Measurements from ENCODE around the gene POLR2B. TPM values are rescaled to one million over a fixed set of nuclear protein-coding genes. Genes with fewer than 3 reads are reported as not detected.

Gene POLR2B
- total and polyA plus RNA-seq, 5 experiments from 2014 or later = 45.5 to 138 (median 64.5) TPM

DNA sequence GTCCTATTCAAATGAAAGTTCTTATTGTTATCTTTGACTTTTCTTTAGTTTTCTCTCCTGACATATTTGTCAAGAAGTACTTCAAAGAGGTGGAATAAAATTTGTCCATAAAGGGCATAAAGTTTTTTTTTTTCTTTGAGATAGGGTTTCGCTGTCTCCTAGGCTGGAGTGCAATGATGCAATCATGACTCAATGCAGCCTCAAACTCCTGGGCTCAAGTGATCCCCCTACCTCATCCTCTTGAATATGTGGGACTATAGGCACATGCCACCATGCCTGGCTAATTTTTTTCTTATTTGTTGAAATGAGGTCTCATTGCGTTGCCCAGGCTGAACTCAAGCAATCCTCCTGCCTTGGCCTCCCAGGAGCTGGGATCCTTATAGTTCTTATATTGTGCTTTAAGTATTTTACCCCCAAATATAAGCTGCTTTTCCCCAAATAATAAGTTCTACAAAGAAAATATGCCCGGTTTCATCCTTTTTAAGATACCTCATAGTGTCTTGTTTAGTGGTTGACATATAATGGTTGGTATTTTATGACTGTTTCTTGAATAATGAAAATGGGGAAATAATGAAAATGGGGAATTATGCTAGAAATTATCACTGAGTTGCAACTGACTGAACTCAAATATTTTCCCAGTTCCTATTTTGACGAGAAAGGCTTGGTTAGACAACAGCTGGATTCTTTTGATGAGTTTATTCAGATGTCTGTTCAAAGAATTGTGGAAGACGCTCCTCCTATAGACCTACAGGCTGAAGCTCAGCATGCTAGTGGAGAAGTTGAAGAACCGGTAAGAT lies 11.6 kb downstream of the POLR2B start:
- POLR2A ChIA-PET = interaction anchor here (1.3 kb wide), 1 partner anchor 12 kb away, joined by 4 read pairs; the partner anchor contains the start of gene NOA1
- no peak for DNase-seq
- H3K36me3 Mint-ChIP-seq = peaks cover 0 to 91% (median 34%) of the 10 kb centered on the region in 3 donors
- H3K27ac Mint-ChIP-seq = peak overlapping the region in 6 of 10 donors; percentile 3 to 72 (median 32)
- ATAC-seq = no peak
- no peak overlapping the region for H3K4me3 Mint-ChIP-seq
- no peaks in the 10 kb centered on the region for H3K9me3 Mint-ChIP-seq
- no peaks in the 10 kb centered on the region for H3K27me3 Mint-ChIP-seq
- peaks cover 19 to 51% (median 36%) of the 10 kb centered on the region in 4 donors for H3K4me1 Mint-ChIP-seq

DNA sequence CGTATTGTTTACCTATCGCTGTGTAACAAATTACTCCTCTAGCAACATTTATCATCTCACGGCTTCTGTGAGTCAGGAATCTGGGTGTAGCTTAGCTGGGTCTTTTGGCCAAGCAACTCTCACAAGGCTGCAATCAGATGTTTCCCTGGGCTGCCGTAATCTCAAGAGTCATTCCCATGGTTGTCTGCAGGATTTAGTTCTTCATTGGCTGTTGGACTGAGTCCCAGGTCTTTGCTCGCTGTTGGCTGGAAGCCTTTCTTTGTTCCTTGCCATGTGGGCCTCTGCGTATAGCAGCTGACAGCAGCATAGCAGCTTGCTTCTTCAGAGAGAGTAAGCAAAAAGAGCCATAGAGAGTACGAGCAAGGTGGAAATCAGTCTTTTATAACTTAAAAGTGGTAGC lies 16.8 kb downstream of the POLR2B start:
- no peaks in the 10 kb centered on the region for H3K27me3 Mint-ChIP-seq
- peaks cover 18 to 28% (median 20%) of the 10 kb centered on the region in 4 donors for H3K4me1 Mint-ChIP-seq
- ATAC-seq (no peak), DNase-seq (no peak)
- H3K36me3 Mint-ChIP-seq = peaks cover 5 to 92% (median 28%) of the 10 kb centered on the region in 3 donors
- H3K4me3 Mint-ChIP-seq = no peak overlapping the region
- peak overlapping the region in 2 of 10 donors; percentile 1 to 48 for H3K27ac Mint-ChIP-seq
- POLR2A ChIA-PET = no interaction called here
- H3K9me3 Mint-ChIP-seq = no peaks in the 10 kb centered on the region

DNA sequence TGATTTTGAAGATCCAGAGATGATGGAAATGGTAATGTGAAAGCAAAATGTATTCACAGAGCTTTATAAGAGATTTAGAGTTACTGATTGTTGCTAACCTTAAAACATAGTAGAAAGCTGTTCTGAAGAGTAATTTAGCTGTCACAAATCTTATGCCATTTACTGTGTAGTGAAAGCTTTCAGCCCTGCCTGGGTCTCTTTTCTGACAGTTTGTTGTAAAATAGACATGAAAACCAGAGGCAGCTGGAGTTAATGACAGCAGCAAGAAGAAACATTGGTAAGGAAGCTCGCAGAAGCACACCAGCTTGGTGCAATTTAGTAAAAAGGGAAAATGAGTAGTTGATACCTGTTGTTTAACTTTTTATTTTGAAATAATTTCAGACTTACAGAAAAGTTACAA lies 21.1 kb downstream of the POLR2B start:
- no peaks in the 10 kb centered on the region for H3K9me3 Mint-ChIP-seq
- DNase-seq = no peak
- POLR2A ChIA-PET = interaction anchor here (1.9 kb wide), 1 partner anchor 22 kb away, joined by 8 read pairs; the partner anchor contains the start of genes NOA1 and POLR2B
- H3K4me3 Mint-ChIP-seq = no peak overlapping the region
- H3K4me1 Mint-ChIP-seq = peaks cover 0 to 16% (median 11%) of the 10 kb centered on the region in 4 donors
- H3K27me3 Mint-ChIP-seq = no peaks in the 10 kb centered on the region
- no peak for ATAC-seq
- peak overlapping the region in 1 of 10 donors; percentile 39 for H3K27ac Mint-ChIP-seq
- peaks cover 9 to 92% (median 28%) of the 10 kb centered on the region in 3 donors for H3K36me3 Mint-ChIP-seq

DNA sequence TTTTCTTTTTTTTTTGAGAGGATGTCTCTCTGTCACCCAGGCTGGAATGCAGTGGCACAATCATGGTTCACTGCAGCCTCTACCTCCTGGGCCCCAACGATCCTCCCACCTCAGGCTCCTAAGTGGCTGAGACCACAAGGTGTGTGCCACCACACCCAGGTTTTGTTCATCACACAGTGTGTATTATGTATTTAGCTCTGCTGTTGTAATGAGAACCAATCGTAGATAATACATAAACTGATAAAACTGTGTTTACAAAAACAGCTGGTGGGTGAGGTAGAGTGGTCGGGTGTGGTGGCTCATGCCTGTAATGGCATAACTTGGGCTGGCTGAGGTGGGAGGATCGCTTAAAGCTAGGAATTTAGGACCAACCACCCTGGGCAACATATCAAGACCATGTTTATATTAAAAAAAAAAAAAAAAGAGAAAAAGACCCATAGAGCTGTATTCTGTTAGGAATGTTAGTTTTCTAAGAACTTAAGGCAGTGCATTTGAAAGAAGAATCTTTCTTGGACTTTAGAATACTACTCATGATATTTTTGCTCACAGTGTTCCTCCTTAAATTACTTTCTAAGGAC lies 34.9 kb downstream of the POLR2B start:
- no peaks in the 10 kb centered on the region for H3K9me3 Mint-ChIP-seq

DNA sequence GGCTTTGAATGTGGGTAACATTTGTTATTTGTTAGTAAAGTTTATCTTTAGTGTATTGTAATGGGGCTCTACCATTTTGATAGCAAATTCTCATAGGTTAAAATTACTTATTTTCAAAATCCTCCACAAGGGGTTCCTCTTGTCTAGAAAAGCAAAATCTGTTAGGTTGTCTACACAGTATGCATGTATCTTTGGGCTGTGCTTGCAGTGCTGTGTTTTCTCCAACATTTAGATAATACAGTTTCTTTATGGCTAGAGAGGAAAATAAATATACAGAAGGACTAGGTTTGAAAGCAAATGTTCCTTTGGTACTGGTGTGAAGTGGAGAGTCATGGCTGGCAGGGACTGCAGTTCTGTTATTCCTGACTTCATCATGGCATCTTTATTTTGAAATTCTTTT lies 40.3 kb downstream of the POLR2B start:
- Mint-ChIP-seq H3K4me3 (no peak overlapping the region), H3K27ac (peak overlapping the region in 1 of 10 donors; percentile 57), H3K9me3 (no peaks in the 10 kb centered on the region), H3K27me3 (no peaks in the 10 kb centered on the region), H3K36me3 (peaks cover 9 to 97% (median 40%) of the 10 kb centered on the region in 3 donors), H3K4me1 (peaks cover 4 to 16% (median 10%) of the 10 kb centered on the region in 4 donors)
- ATAC-seq (no peak), DNase-seq (no peak)
- POLR2A ChIA-PET = no interaction called here

More for the DNA sequence above, 34.9 kb downstream of the POLR2B start:
- Mint-ChIP-seq H3K27me3 (no peaks in the 10 kb centered on the region), H3K27ac (peak overlapping the region in 3 of 10 donors; percentile 11 to 19 (median 15)), H3K36me3 (peaks cover 0 to 93% (median 18%) of the 10 kb centered on the region in 3 donors), H3K4me3 (no peak overlapping the region), H3K4me1 (peaks cover 6 to 18% (median 15%) of the 10 kb centered on the region in 4 donors)
- POLR2A ChIA-PET = interaction anchor here (0.6 kb wide), 1 partner anchor 34 kb away, joined by 3 read pairs; no protein-coding TSS in a partner anchor
- DNase-seq = no peak
- no peak for ATAC-seq

DNA sequence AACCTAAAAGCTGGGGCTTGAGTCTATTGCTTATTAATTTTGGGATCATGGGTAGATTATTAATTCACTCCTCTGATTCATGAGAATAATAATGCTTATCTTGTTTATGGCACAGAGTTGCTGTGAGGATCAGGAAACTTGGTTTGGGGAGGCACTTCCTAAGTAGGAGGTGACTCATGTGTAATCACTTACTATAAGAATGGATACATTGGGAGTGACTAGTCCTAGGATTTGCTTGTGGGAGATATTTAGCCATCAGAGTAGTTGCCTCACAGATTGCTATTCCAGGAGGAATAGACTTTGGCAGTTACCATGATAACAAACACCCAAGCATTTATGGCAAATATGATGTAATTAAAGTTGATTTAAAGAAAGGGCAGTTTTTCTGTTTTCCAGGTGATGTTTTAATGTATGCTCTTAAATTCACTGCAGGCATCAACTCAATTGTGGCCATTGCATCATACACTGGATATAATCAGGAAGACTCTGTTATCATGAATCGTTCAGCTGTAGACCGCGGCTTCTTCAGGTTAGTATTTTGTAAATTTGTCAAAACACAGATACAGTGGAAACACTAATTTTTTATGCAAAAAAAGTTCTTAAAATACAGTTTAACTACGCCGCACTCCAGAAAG lies 41.9 kb downstream of the POLR2B start:
- Mint-ChIP-seq H3K4me1 (peaks cover 4 to 16% (median 10%) of the 10 kb centered on the region in 4 donors), H3K36me3 (peaks cover 13 to 98% (median 47%) of the 10 kb centered on the region in 3 donors), H3K27ac (peak overlapping the region in 4 of 10 donors; percentile 37 to 68 (median 50)), H3K27me3 (no peaks in the 10 kb centered on the region), H3K4me3 (no peak overlapping the region), H3K9me3 (no peaks in the 10 kb centered on the region)
- POLR2A ChIA-PET = no interaction called here
- DNase-seq (no peak), ATAC-seq (no peak)

DNA sequence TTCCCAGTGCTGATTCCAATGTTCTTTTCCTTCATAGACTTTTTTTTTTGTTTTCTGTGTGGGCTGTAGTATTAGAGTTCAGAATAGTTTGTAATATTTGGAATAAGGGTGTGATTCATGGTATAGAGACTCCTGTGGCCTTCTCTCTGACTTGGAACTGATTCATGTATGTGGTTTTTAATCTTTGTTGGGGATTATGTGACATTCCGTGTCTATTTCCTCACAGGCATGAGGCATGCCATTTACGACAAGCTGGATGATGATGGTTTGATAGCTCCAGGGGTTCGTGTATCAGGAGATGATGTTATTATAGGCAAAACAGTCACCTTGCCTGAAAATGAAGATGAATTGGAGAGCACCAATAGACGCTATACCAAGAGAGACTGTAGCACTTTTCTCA lies 44.4 kb downstream of the POLR2B start:
- H3K4me3 Mint-ChIP-seq = no peak overlapping the region
- peaks cover 13 to 98% (median 45%) of the 10 kb centered on the region in 3 donors for H3K36me3 Mint-ChIP-seq
- H3K4me1 Mint-ChIP-seq = peaks cover 3 to 12% (median 8%) of the 10 kb centered on the region in 4 donors
- no peaks in the 10 kb centered on the region for H3K9me3 Mint-ChIP-seq
- no peak for DNase-seq
- peak overlapping the region in 2 of 10 donors; percentile 9 to 43 for H3K27ac Mint-ChIP-seq
- no peak for ATAC-seq
- H3K27me3 Mint-ChIP-seq = no peaks in the 10 kb centered on the region
- POLR2A ChIA-PET = no interaction called here

DNA sequence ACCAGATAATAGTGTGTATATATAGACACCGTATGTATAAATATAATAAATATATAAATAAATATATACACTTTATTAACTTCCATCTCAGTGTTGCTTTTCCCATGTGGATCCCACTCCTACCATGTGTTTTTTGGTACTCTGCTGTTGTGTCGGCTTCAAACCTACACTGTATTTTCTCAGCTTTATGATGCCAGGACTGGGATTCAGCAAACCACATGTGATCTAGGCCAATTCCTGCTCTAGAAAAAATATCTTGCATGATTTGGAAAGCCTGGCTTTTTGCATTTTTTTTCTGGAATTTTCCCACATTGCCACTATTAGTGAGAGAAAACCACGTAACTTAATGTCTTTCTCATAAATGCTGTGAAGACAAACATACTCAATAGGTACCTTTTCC lies 55.8 kb downstream of the POLR2B start:
- peaks cover 0 to 4% (median 0%) of the 10 kb centered on the region in 5 donors for H3K27me3 Mint-ChIP-seq
- ATAC-seq = no peak
- peaks cover 0 to 25% (median 6%) of the 10 kb centered on the region in 3 donors for H3K36me3 Mint-ChIP-seq
- no peaks in the 10 kb centered on the region for H3K9me3 Mint-ChIP-seq
- H3K4me1 Mint-ChIP-seq = no peaks in the 10 kb centered on the region
- H3K4me3 Mint-ChIP-seq = no peak overlapping the region
- H3K27ac Mint-ChIP-seq = no peak overlapping the region
- no peak for DNase-seq
- POLR2A ChIA-PET = no interaction called here

DNA sequence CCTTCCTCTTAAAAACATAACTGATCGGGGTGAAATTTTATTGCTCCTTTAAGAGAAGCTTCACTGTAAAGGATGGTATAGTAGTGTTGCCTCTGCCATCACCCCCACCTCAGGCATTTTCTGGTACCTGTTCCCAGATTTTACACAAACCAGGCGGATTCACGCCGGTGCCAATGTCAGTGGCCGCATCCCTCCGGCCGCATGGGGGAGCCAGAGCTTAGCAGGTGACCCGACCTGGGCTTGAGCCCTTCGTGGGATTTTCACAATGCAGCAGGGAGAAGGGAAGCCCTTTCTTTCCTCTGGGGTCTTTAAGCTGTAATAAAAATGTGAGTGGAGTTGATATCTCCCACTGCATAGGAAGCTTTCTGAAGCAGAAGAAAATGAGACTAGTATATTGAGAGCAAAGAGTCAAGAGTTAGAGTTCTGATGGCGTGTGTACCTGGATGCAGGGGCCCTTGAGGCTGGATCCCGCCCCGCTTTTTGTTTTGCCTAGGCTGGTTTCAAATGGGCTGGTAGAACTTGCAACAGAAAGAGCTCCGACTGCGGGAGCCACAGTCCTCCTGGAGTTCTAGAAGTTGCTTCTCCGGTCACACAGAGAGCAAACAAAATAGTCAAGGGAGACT lies 59.4 kb downstream of the POLR2B start:
- Mint-ChIP-seq H3K36me3 (no peaks in the 10 kb centered on the region), H3K4me3 (no peak overlapping the region), H3K4me1 (no peaks in the 10 kb centered on the region), H3K9me3 (no peaks in the 10 kb centered on the region), H3K27me3 (peaks cover 0 to 17% (median 12%) of the 10 kb centered on the region in 5 donors), H3K27ac (no peak overlapping the region)
- ATAC-seq (no peak), DNase-seq (peak in 1 of 10 donors; percentile 2)
- POLR2A ChIA-PET = no interaction called here

DNA sequence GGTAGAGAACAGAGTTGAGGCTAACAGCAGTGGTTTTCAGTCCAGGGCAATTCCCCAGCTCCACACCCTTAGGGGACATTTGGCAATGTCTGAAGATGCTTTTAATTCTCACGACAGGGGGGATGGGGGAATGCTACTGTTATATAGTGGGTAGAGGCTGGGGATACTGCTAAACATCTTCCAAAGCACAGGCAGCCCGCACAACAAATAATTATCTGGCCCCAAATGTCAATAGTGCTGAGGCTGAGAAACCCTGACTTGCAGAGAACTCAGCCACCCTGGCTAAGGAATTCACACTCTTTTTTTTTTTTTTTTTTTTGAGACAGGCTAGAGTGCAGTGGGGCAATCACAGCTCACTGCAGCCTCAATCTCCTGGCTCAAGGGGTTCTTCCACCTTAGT lies 60.6 kb downstream of the POLR2B start:
- no peak overlapping the region for H3K27ac Mint-ChIP-seq
- H3K4me1 Mint-ChIP-seq = no peaks in the 10 kb centered on the region

DNA sequence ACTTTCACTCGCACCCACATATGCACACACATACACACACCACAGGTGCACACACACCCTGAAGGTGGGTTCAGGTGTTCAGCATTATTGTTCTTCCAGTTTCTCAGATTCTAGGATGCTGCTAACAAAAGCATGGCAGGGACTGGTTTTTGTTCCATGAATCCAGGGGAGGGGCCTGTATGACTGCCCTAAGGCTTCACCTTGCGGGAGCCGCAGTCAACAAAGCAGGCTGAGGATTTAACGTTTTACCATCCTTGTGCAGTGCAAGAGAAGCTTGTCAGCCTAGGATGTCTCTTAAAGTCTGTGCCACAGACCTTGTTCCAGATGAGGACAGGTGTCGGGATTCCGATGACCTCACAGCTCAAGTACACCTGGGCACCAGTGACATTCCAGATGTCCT lies 61.8 kb downstream of the POLR2B start:
- Mint-ChIP-seq H3K9me3 (no peaks in the 10 kb centered on the region), H3K27ac (peak overlapping the region in 2 of 10 donors; percentile 26 to 37), H3K27me3 (peaks cover 0 to 17% (median 12%) of the 10 kb centered on the region in 5 donors), H3K4me1 (no peaks in the 10 kb centered on the region), H3K4me3 (no peak overlapping the region), H3K36me3 (no peaks in the 10 kb centered on the region)
- POLR2A ChIA-PET = interaction anchor here (0.9 kb wide), 1 partner anchor 10 kb away, joined by 5 read pairs; no protein-coding TSS in a partner anchor
- ATAC-seq (no peak), DNase-seq (no peak)

More for the DNA sequence above, 60.6 kb downstream of the POLR2B start:
- ATAC-seq (no peak), DNase-seq (no peak)
- Mint-ChIP-seq H3K36me3 (no peaks in the 10 kb centered on the region), H3K9me3 (no peaks in the 10 kb centered on the region), H3K27me3 (peaks cover 0 to 17% (median 12%) of the 10 kb centered on the region in 5 donors), H3K4me3 (no peak overlapping the region)
- POLR2A ChIA-PET = no interaction called here

DNA sequence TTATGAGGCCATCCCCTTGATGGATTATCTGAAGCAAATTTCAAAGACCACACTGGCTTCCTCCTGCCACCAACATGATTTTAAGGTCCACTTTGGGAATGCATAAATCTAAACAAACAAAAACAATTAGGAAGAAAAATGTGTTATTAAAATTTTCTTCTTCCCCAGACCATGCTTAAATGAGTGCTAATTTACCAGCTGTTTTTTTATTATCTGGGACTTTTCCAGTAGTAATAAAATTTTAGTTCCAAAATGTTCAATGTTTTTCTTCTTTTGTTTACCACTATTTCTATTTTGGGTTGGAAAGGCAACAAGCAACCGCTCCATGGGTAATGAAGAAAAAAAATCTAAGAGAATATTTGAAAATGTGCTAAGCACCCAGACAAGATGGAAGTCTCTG lies 62.3 kb downstream of the POLR2B start:
- no peak for ATAC-seq

More for the DNA sequence above, 62.3 kb downstream of the POLR2B start:
- POLR2A ChIA-PET = interaction anchor here (0.9 kb wide), 1 partner anchor 9 kb away, joined by 5 read pairs; no protein-coding TSS in a partner anchor
- no peak overlapping the region for H3K4me3 Mint-ChIP-seq
- H3K27me3 Mint-ChIP-seq = peaks cover 2 to 21% (median 12%) of the 10 kb centered on the region in 5 donors
- H3K9me3 Mint-ChIP-seq = peaks cover 0 to 3% (median 0%) of the 10 kb centered on the region in 9 donors
- H3K27ac Mint-ChIP-seq = no peak overlapping the region
- no peaks in the 10 kb centered on the region for H3K4me1 Mint-ChIP-seq
- DNase-seq = no peak
- H3K36me3 Mint-ChIP-seq = peaks cover 0 to under 1% (median 0%) of the 10 kb centered on the region in 3 donors
